NK-92 (cell line): Measurements from ENCODE around the gene ALOX5.

ENCODE experiments used
- DNase-seq: peaks from one replicate; lab custom pipeline; 2025; ENCODE audit not compliant: unreplicated experiment; lab: John Stamatoyannopoulos, UW

The ALOX5 gene

GRCh38 chr10:45441239-45442190 lies 67.5 kb downstream of the ALOX5 start:
- DNase-seq: no peak

DNA sequence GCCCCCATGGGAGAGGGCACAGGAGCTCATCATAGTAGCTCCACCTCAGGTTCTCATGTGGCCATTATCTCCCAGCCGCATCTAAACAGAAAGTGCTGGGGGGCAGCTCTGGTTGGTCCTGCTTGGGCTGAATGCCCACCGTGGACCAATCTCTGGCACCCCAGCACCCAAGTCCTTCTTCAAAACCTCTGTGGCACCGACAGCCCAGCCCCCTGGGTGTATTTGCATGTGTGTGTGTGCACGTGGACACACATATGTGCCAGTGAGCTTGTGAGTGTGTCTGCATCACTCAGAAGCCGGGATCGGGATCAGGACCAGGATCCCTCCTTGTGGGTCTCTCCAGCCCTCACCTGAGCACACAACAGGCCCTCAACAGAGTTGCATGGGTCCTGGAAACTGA lies 68.2 kb downstream of the ALOX5 start:
- no peak for DNase-seq

GRCh38 chr10:45442662-45443061 lies 68.6 kb downstream of the ALOX5 start:
- no peak for DNase-seq

DNA sequence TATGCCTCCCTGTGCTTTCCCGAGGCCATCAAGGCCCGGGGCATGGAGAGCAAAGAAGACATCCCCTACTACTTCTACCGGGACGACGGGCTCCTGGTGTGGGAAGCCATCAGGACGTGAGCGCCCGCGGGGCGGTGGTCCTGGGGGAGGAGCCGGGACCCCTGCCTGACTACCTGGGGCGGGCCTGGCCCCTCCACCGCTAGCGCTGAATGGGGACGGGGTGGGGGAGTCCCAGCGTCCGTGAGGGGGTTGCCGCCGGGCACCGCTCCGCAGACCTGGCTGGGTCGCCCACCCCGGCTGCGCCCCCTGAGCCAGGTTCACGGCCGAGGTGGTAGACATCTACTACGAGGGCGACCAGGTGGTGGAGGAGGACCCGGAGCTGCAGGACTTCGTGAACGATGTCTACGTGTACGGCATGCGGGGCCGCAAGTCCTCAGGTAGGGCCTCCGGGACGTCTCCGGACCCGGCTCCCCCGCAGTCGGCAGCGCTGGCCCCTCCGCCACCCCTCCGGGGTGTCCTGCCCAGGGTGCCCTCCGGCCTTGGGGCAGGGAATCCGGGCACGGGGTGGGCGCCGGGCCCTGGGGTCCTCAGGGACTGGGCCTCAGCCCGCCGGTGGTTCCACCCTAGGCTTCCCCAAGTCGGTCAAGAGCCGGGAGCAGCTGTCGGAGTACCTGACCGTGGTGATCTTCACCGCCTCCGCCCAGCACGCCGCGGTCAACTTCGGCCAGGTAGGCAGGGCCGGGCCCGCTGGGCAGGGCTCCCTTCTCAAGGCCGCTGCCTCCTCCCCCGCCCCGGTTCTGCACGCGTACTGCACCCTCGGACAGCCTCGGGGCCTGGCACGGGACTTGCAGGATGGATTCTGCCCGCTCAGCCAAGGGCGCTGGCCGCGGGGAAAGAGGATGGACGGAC lies 69.3 kb downstream of the ALOX5 start:
- DNase-seq: no peak

- no peak for DNase-seq
These were observed 70.0 kb downstream of the ALOX5 start for GRCh38 chr10:45444022-45444421.

DNA sequence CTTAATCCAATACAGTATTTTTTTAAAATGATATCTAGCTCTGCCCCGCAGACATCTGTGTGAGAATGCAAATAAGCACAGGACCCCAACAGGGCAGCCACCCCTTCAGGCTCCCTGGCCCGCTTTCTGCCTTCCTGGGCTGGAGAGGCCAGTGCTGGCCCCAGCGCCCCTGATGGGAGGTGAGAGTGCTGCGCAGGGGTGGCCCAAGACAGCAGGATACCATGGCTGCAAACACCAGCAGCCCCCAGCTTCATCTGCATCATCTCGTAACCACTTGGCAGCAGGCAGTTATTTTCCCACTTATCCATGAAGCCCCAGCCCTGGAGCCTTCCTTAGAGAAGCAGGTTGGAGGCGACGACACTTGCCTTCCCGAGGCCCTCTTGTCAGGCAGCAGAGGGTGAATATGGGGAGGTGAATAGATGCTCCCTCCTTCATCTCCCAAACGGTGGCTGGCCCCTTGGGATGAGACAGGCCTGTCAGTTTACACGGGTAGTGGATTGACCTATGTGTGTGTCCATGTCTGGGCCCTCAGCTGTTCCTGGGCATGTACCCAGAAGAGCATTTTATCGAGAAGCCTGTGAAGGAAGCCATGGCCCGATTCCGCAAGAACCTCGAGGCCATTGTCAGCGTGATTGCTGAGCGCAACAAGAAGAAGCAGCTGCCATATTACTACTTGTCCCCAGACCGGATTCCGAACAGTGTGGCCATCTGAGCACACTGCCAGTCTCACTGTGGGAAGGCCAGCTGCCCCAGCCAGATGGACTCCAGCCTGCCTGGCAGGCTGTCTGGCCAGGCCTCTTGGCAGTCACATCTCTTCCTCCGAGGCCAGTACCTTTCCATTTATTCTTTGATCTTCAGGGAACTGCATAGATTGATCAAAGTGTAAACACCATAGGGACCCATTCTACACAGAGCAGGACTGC lies 71.2 kb downstream of the ALOX5 start:
- no peak for DNase-seq

GRCh38 chr10:45446858-45447257 lies 72.8 kb downstream of the ALOX5 start:
- no peak for DNase-seq

DNA sequence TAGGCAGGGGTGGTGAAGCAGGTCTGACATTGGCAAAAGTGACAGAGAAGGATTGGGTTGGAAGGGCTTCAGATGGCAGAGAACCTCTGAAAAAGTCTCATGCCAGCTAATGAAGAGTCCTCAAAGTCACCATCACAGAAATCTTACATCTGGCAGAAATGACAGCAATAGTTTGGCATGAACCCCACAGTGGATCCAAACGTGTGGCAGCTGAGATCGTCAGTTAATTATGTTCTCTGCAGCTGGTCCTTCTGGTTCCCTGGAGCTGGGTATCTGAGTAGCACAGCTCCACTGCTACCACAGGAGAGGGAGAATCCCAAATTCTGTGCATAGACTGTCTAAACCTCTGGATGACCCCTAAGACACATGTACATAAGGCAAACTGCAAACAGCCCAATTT lies 73.4 kb downstream of the ALOX5 start:
- DNase-seq: no peak

GRCh38 chr10:45450866-45451265 lies 76.8 kb downstream of the ALOX5 start:
- no peak for DNase-seq

DNA sequence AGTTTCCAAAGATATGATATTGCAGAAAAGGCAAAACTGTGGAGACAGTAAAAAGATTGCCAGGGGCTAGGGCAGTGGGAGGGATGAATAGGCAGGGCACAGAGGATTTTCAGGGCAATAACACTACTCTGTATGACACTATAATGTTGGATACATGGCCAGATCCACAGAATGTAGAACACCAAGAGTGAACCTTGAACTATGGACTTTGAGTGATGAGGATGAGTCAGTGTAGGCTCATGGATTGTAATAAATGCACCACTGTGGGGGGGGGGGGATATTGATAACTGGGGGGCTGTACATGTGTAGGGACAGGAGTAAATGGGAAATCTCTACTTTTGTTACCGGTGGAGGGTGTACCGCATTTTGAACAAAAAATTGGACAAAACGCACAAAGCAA lies 77.4 kb downstream of the ALOX5 start:
- DNase-seq: no peak

- DNase-seq: no peak
These were observed 78.3 kb downstream of the ALOX5 start for GRCh38 chr10:45452268-45452667.

DNA sequence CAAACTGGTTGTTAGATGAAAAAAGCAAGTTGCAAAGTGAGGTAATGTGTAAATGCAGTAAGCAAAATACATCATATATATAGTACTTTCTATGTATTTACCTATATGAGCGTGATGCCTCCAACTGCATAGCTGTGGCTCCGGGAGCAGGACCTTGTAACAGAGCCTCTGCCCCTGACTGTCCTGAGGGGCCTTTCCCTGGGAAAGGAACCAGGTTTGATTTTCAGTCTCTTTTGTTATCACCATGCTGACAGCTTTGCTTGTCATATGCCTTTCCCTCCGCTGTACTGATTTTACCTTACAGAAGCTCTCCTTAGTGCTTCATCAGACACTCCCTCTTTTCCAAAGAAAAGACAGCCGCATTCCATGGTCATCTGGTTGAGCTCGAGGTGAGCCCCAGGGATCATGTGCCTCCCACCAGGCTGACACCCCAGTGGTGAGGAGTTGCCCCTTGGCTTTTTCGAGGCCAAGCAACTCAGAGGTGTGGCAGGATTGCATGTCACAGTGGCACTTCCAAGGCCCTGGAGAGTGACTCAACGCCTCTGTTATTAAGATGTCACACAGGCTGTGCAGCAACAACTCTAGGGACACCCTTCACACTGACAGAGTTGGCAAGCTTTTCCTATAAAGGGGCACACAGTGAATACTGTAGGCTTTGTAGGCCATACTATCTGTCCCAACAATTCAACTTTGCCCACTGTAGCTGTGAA lies 78.9 kb downstream of the ALOX5 start:
- no peak for DNase-seq

DNA sequence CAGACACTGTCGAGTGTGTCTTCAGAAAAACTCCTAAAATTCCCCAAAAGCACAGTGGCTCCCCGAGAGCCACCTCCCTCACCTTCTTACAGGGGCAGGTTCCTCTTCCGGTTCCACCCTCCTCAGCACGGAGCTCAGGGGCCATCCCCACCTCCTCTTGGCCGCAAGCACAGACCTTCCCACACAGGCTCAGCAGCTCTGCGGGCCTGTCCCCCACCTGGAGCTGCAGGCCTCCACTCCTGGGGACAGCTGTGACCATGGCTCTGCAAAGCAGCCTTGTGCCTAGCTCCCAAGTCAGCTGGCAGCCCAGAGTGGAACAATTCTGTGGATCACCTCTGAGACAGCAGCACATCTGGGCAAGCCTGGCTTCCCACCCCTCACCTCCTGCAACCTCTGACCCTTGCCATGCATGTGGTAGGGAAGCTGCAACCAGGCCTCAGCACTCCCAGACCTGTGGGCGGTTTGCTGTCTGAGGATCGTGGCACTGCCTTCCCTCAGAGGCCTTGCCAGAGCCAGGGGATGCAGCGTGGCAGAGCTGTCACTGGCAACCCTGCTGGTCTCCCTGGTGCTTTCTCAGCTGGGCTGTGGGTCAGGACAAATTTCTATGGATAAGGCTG lies 79.7 kb downstream of the ALOX5 start:
- DNase-seq: no peak

GRCh38 chr10:45454262-45454661 lies 80.2 kb downstream of the ALOX5 start:
- DNase-seq: no peak

DNA sequence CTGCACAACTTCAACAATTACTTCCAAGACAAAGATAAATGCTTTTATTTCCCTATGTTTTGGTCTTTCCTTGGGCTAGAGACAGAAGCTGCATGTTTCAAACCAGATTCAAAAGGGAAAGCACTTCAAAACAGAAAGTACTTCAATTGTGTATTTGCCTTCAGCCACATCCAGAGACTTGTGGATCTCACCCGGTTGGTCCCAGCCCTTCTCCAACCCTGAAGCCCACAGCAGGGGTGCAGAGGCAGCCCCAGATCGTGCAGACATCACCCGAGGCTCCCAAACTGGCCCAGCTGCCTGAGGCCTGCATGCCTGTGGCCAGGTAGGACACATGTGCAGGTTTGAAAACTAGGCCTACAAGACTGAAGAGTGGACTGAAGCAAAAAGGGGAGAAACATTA lies 80.8 kb downstream of the ALOX5 start:
- DNase-seq: no peak

DNA sequence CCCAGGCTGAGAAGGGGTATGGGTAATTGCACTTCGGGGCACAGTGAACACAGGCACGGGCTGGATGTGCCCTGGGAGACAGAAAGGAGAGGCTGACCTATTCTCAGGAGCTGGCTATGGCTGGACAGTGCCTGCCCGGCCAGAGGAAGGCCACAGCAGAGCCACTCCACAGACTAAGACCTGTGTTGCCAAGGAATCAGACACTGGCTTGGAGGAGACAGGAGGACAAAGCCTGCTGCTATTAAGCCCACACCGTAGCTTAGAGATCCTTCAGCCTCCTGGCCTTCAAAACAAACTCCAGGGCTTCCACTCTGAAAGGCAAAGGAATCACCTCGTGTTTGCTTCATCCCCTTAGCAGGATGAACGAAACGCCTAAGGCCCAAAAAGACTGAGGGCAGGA lies 82.2 kb downstream of the ALOX5 start:
- DNase-seq: no peak

GRCh38 chr10:45456822-45457221 lies 82.8 kb downstream of the ALOX5 start:
- DNase-seq: no peak

GRCh38 chr10:45457487-45457886 lies 83.5 kb downstream of the ALOX5 start:
- DNase-seq: no peak

GRCh38 chr10:45460235-45460878 lies 86.3 kb downstream of the ALOX5 start:
- no peak for DNase-seq
